ENCODE results near the gene SLC9A3. TPM values are rescaled to one million over a fixed set of nuclear protein-coding genes. Genes with fewer than 3 reads are reported as not detected.

The SLC9A3 gene
- polyA plus RNA-seq, 1 donor, result 203 TPM

DNA sequence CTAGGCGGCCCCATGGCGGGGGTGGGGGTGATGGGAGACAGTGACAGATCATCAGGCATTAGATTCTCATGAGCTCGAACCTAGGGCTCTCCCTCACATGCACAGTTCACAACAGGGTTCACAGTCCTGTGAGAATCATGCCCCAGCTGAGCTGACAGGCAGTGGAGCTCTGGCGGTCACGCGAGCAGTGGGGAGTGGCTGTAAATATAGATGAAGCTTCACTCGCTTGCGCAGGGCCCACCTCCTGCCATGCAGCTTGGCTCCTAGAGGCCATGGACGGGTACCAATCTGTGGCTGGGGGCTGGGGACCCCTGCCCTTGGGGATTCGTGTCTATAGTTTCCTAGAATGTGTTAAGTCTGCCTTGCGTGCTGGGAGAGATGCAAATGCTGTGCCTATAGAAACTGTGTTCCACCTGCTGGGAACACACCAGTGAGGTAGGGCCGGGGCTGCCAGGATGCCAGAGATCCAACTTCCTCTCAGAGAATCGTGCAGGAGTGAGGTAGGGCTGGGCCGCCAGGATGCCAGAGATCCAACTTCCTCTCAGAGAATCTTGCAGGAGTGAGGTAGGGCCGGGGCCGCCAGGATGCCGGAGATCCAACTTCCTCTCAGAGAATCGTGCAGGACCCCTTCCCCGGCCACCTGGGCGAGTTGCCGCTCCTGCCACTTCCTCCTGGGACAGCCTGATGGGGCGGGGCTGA is 95.3 kb downstream of the SLC9A3 start:
- H3K27ac ChIP-seq (ENCODE audit: low read length), result no peak overlapping the region
- no peak for DNase-seq
- no peaks in the 10 kb centered on the region for H3K27me3 ChIP-seq (ENCODE audit: control insufficient read depth, insufficient read depth, low read length)
- no peaks in the 10 kb centered on the region for H3K36me3 ChIP-seq (ENCODE audit: control insufficient read depth, insufficient read depth, low read length)
- H3K4me3 ChIP-seq (ENCODE audit: low read length), result no peak overlapping the region
- WGBS (ENCODE audit: insufficient coverage, low lambda C conversion rate), result no CpG with 5 or more reads among the region's 22 CpGs
- peaks cover 14% of the 10 kb centered on the region for H3K4me1 ChIP-seq (ENCODE audit: control insufficient read depth, insufficient read depth, low read length)
- peaks cover 9% of the 10 kb centered on the region for H3K9me3 ChIP-seq (ENCODE audit: control insufficient read depth, low read depth, low read length)

GRCh38 chr5:428219-428618 is 96.0 kb downstream of the SLC9A3 start:
- no CpG with 5 or more reads among the region's 11 CpGs for WGBS (ENCODE audit: insufficient coverage, low lambda C conversion rate)
- Histone ChIP-seq H3K4me3 (ENCODE audit: low read length) (no peak overlapping the region), H3K27me3 (ENCODE audit: control insufficient read depth, insufficient read depth, low read length) (no peaks in the 10 kb centered on the region), H3K36me3 (ENCODE audit: control insufficient read depth, insufficient read depth, low read length) (no peaks in the 10 kb centered on the region), H3K4me1 (ENCODE audit: control insufficient read depth, insufficient read depth, low read length) (peaks cover 14% of the 10 kb centered on the region), H3K9me3 (ENCODE audit: control insufficient read depth, low read depth, low read length) (peaks cover 9% of the 10 kb centered on the region), H3K27ac (ENCODE audit: low read length) (no peak overlapping the region)
- no peak for DNase-seq

- no peak overlapping the region for H3K4me3 ChIP-seq (ENCODE audit: low read length)
- no peak for DNase-seq
Observed at GRCh38 chr5:427415-428087, 96.7 kb downstream of the SLC9A3 start.

DNA sequence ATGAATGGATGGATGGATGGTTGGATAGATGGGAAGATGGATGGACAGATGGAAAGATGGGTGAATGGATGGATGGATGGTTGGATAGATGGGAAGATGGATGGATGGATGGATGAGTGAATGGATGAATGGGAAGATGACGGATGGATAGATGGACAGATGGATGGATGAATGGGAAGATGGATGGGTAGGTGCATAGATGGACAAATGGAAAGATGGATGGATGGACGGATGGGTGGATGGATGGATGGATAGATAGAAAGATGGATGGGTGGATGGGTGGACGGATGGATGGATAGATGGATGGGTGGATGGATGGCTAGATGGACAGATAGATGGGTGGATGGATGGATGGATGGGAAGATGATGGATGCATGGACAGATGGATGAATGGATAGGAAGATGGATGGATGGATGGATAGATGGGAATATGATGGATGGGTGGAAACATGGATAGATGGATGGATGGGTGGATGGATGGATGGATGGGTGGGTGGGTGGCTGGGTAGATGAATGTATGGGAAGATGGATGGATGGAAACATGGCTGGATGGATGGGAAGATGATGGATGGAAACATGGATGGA is 97.8 kb downstream of the SLC9A3 start:
- 79% methylated on average over 3 of the region's 3 CpGs for WGBS (ENCODE audit: insufficient coverage, low lambda C conversion rate)
- Histone ChIP-seq H3K4me3 (ENCODE audit: low read length) (no peak overlapping the region), H3K27me3 (ENCODE audit: control insufficient read depth, insufficient read depth, low read length) (no peaks in the 10 kb centered on the region), H3K27ac (ENCODE audit: low read length) (no peak overlapping the region), H3K36me3 (ENCODE audit: control insufficient read depth, insufficient read depth, low read length) (no peaks in the 10 kb centered on the region), H3K4me1 (ENCODE audit: control insufficient read depth, insufficient read depth, low read length) (peaks cover 14% of the 10 kb centered on the region), H3K9me3 (ENCODE audit: control insufficient read depth, low read depth, low read length) (peaks cover 9% of the 10 kb centered on the region)
- DNase-seq, result no peak

More at GRCh38 chr5:427415-428087, 96.7 kb downstream of the SLC9A3 start:
- H3K9me3 ChIP-seq (ENCODE audit: control insufficient read depth, low read depth, low read length), result peaks cover 9% of the 10 kb centered on the region
- WGBS (ENCODE audit: insufficient coverage, low lambda C conversion rate), result 100% methylated on average over 4 of the region's 39 CpGs
- no peaks in the 10 kb centered on the region for H3K36me3 ChIP-seq (ENCODE audit: control insufficient read depth, insufficient read depth, low read length)
- H3K27ac ChIP-seq (ENCODE audit: low read length), result no peak overlapping the region
- H3K4me1 ChIP-seq (ENCODE audit: control insufficient read depth, insufficient read depth, low read length), result peaks cover 14% of the 10 kb centered on the region
- H3K27me3 ChIP-seq (ENCODE audit: control insufficient read depth, insufficient read depth, low read length), result no peaks in the 10 kb centered on the region

DNA sequence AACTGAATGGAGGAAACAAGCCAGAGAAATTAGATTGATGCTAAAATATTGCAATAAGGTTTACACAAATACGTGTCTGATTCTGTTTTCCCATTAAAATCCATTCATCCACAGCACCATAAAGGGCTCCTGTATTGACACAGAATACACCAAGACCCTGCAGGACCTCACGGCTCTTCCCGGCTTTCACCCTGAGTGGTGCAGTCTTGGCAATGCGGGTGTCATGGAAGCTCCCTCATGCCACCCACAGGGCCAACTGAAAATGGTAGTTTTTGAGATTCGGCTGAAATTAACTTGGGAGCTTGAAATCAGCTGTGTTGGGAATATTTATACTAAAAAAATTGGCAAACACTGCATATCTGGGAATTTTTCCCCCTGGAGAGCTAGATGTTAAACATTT is 98.5 kb downstream of the SLC9A3 start:
- no CpG with 5 or more reads among the region's 5 CpGs for WGBS (ENCODE audit: insufficient coverage, low lambda C conversion rate)

GRCh38 chr5:424301-425110 is 99.7 kb downstream of the SLC9A3 start:
- DNase-seq, result no peak
- Histone ChIP-seq H3K27ac (ENCODE audit: low read length) (no peak overlapping the region), H3K27me3 (ENCODE audit: control insufficient read depth, insufficient read depth, low read length) (no peaks in the 10 kb centered on the region), H3K9me3 (ENCODE audit: control insufficient read depth, low read depth, low read length) (peaks cover 8% of the 10 kb centered on the region), H3K4me3 (ENCODE audit: low read length) (no peak overlapping the region), H3K36me3 (ENCODE audit: control insufficient read depth, insufficient read depth, low read length) (no peaks in the 10 kb centered on the region), H3K4me1 (ENCODE audit: control insufficient read depth, insufficient read depth, low read length) (no peaks in the 10 kb centered on the region)
- WGBS (ENCODE audit: insufficient coverage, low lambda C conversion rate), result no CpG with 5 or more reads among the region's 11 CpGs

More for the DNA sequence above, 98.5 kb downstream of the SLC9A3 start:
- Histone ChIP-seq H3K27me3 (ENCODE audit: control insufficient read depth, insufficient read depth, low read length) (no peaks in the 10 kb centered on the region), H3K4me1 (ENCODE audit: control insufficient read depth, insufficient read depth, low read length) (peaks cover 6% of the 10 kb centered on the region), H3K9me3 (ENCODE audit: control insufficient read depth, low read depth, low read length) (peaks cover 12% of the 10 kb centered on the region), H3K27ac (ENCODE audit: low read length) (no peak overlapping the region), H3K4me3 (ENCODE audit: low read length) (no peak overlapping the region), H3K36me3 (ENCODE audit: control insufficient read depth, insufficient read depth, low read length) (no peaks in the 10 kb centered on the region)
- no peak for DNase-seq

DNA sequence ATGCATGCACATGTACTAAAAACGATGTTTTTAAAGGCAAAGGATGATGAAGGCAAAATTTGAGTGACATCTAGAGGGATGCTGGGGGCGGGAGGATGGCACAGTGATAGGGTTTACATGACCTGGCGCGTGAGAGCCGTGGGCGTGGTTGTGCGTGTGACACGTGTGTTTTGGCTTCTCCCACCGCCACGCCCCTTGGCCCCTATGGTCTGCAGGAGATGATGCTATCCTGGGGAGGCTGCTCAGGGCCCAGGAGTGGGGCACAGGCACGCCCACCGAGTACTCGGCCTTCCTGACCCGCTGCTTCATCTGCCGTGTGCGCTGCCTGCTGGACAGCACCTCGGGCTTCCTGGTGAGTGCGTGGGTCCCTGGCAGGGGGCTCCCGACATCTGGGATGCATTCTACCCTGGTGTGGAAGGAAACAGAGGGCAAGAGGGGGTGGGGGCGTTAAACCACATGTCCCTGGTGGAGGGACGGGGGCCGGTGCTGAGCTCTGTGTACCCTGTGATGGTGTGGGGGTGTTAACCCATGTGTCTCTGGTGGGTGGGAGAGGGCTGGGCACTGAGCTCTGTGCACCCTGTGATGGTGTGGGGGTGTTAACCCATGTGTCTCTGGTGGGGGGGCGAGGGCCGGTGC is 100.5 kb downstream of the SLC9A3 start:
- H3K9me3 ChIP-seq (ENCODE audit: control insufficient read depth, low read depth, low read length), result peaks cover 5% of the 10 kb centered on the region
- WGBS (ENCODE audit: insufficient coverage, low lambda C conversion rate), result 57% methylated on average over 1 of the region's 24 CpGs
- no peak overlapping the region for H3K27ac ChIP-seq (ENCODE audit: low read length)
- no peaks in the 10 kb centered on the region for H3K27me3 ChIP-seq (ENCODE audit: control insufficient read depth, insufficient read depth, low read length)
- H3K36me3 ChIP-seq (ENCODE audit: control insufficient read depth, insufficient read depth, low read length), result no peaks in the 10 kb centered on the region
- no peak for DNase-seq
- no peaks in the 10 kb centered on the region for H3K4me1 ChIP-seq (ENCODE audit: control insufficient read depth, insufficient read depth, low read length)
- H3K4me3 ChIP-seq (ENCODE audit: low read length), result no peak overlapping the region

DNA sequence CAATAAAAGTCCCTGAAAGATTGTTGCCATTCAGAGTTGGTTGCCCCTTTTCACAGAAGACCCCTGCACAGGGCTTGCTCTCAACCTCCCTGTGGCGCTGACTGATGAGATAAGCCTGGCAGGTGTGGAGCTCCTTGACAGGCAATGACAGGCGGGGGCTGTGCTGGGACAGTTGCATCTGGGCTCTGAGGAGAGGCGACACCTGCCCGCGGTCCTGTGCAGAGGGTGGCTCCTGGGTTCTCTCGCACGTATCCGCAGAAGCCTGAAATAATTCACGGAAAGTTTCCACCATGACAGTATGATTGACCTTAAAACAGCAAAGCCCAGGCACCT is 101.0 kb downstream of the SLC9A3 start:
- H3K9me3 ChIP-seq (ENCODE audit: control insufficient read depth, low read depth, low read length), result peaks cover 5% of the 10 kb centered on the region
- H3K27ac ChIP-seq (ENCODE audit: low read length), result no peak overlapping the region
- H3K36me3 ChIP-seq (ENCODE audit: control insufficient read depth, insufficient read depth, low read length), result no peaks in the 10 kb centered on the region
- DNase-seq, result no peak
- H3K4me3 ChIP-seq (ENCODE audit: low read length), result no peak overlapping the region
- H3K4me1 ChIP-seq (ENCODE audit: control insufficient read depth, insufficient read depth, low read length), result no peaks in the 10 kb centered on the region
- WGBS (ENCODE audit: insufficient coverage, low lambda C conversion rate), result no CpG with 5 or more reads among the region's 9 CpGs
- H3K27me3 ChIP-seq (ENCODE audit: control insufficient read depth, insufficient read depth, low read length), result no peaks in the 10 kb centered on the region

- H3K27me3 ChIP-seq (ENCODE audit: control insufficient read depth, insufficient read depth, low read length), result no peaks in the 10 kb centered on the region
- DNase-seq, result no peak
- H3K9me3 ChIP-seq (ENCODE audit: control insufficient read depth, low read depth, low read length), result peaks cover 5% of the 10 kb centered on the region
- no peaks in the 10 kb centered on the region for H3K4me1 ChIP-seq (ENCODE audit: control insufficient read depth, insufficient read depth, low read length)
- H3K4me3 ChIP-seq (ENCODE audit: low read length), result no peak overlapping the region
- H3K27ac ChIP-seq (ENCODE audit: low read length), result no peak overlapping the region
- WGBS (ENCODE audit: insufficient coverage, low lambda C conversion rate), result no CpG with 5 or more reads among the region's 32 CpGs
- H3K36me3 ChIP-seq (ENCODE audit: control insufficient read depth, insufficient read depth, low read length), result no peaks in the 10 kb centered on the region
Observed at GRCh38 chr5:422323-423232, 101.7 kb downstream of the SLC9A3 start.
